Measurements from ENCODE around the gene PKP1.

The PKP1 gene

GRCh38 chr1:201260236-201260590 lies 23.1 kb upstream of the PKP1 start:
- no peak for DNase-seq (ENCODE audit: low read depth)

GRCh38 chr1:201260648-201261311 lies 22.5 kb upstream of the PKP1 start:
- no peak for DNase-seq (ENCODE audit: low read depth)

GRCh38 chr1:201261771-201262547 lies 21.3 kb upstream of the PKP1 start:
- no peak for DNase-seq (ENCODE audit: low read depth)

- no peak for DNase-seq (ENCODE audit: low read depth)
These were observed 20.2 kb upstream of the PKP1 start for GRCh38 chr1:201262963-201263608.

- no peak for DNase-seq (ENCODE audit: low read depth)
These were observed 19.2 kb upstream of the PKP1 start for GRCh38 chr1:201264072-201264471.

GRCh38 chr1:201264554-201264953 lies 18.8 kb upstream of the PKP1 start:
- no peak for DNase-seq (ENCODE audit: low read depth)

GRCh38 chr1:201265756-201266155 lies 17.6 kb upstream of the PKP1 start:
- DNase-seq (ENCODE audit: low read depth), result no peak

- DNase-seq (ENCODE audit: low read depth), result no peak
These were observed 17.0 kb upstream of the PKP1 start for GRCh38 chr1:201266276-201266675.

GRCh38 chr1:201266774-201267173 lies 16.5 kb upstream of the PKP1 start:
- no peak for DNase-seq (ENCODE audit: low read depth)

- no peak for DNase-seq (ENCODE audit: low read depth)
These were observed 15.7 kb upstream of the PKP1 start for GRCh38 chr1:201267481-201268229.

GRCh38 chr1:201268604-201269151 lies 14.6 kb upstream of the PKP1 start:
- DNase-seq (ENCODE audit: low read depth), result no peak

- DNase-seq (ENCODE audit: low read depth), result no peak
These were observed 14.0 kb upstream of the PKP1 start for GRCh38 chr1:201269281-201269680.

GRCh38 chr1:201269900-201270410 lies 13.4 kb upstream of the PKP1 start:
- DNase-seq (ENCODE audit: low read depth), result no peak

GRCh38 chr1:201270616-201271390 lies 12.5 kb upstream of the PKP1 start:
- no peak for DNase-seq (ENCODE audit: low read depth)

- DNase-seq (ENCODE audit: low read depth), result no peak
These were observed 10.5 kb upstream of the PKP1 start for GRCh38 chr1:201272799-201273198.

- DNase-seq (ENCODE audit: low read depth), result no peak
These were observed 8.6 kb upstream of the PKP1 start for GRCh38 chr1:201274616-201275252.

- DNase-seq (ENCODE audit: low read depth), result no peak
These were observed 8.0 kb upstream of the PKP1 start for GRCh38 chr1:201275253-201275666.

GRCh38 chr1:201276891-201277290 lies 6.4 kb upstream of the PKP1 start:
- no peak for DNase-seq (ENCODE audit: low read depth)

GRCh38 chr1:201277441-201277840 lies 5.9 kb upstream of the PKP1 start:
- no peak for DNase-seq (ENCODE audit: low read depth)

- no peak for DNase-seq (ENCODE audit: low read depth)
These were observed 4.0 kb upstream of the PKP1 start for GRCh38 chr1:201279313-201279712.

- no peak for DNase-seq (ENCODE audit: low read depth)
These were observed 2.4 kb upstream of the PKP1 start for GRCh38 chr1:201280884-201281283.

Measured in stimulated activated CD8-positive, alpha-beta memory T cell treated with anti-CD3 and anti-CD28 coated beads, Interleukin-12 subunit alpha, Interleukin-12 subunit beta, amount 100 ng/mL, for 1 hour (primary cell).